ENCODE measurements around the gene XK.

- TF ChIP-seq CTCF (IDR thresholded peaks at IDR 0.05), result no peak
- no peak for TF ChIP-seq EP300 (IDR thresholded peaks at IDR 0.05)
These were observed 95.5 kb downstream of the XK start for GRCh38 chrX:37781081-37781480.
